HepG2 (cell line): ENCODE results near the gene DHRS13. TPM values are rescaled to one million over a fixed set of nuclear protein-coding genes. Genes with fewer than 3 reads are reported as not detected.

Experiments used
- AKNA ChIP-seq: sonication (generic); formaldehyde crosslinking; IDR thresholded peaks from 2 replicates; pipeline ENCODE4 v1.4.0; 2020; ENCODE audit warnings: missing genetic modification reagents, borderline replicate concordance
- ERF ChIP-seq: IDR thresholded peaks from 2 replicates; pipeline ENCODE4 v1.6.1; 2018; ENCODE audit warnings: missing biosample characterization, missing genetic modification reagents
- HMG20B ChIP-seq: conservative IDR thresholded peaks from 2 replicates; pipeline ENCODE4 v1.6.1; 2016; ENCODE audit warnings: missing genetic modification reagents, missing compliant biosample characterization
- HOXA3 ChIP-seq: sonication (generic); formaldehyde crosslinking; IDR thresholded peaks from 2 replicates; pipeline ENCODE4 v1.5.0; 2020; ENCODE audit warnings: missing genetic modification reagents
- MXI1 ChIP-seq: IDR thresholded peaks from 3 replicates; pipeline ENCODE4 v1.6.1; 2012; ENCODE audit warnings: low read depth, low read length, inconsistent platforms, borderline replicate concordance
- NFYB ChIP-seq: sonication (generic); formaldehyde crosslinking; IDR thresholded peaks from 2 replicates; pipeline ENCODE4 v1.4.0; 2020; ENCODE audit warnings: missing genetic modification reagents
- PATZ1 ChIP-seq: sonication (generic); formaldehyde crosslinking; IDR thresholded peaks from 2 replicates; pipeline ENCODE4 v1.4.0; 2020; ENCODE audit warnings: missing genetic modification reagents
- RBM39 ChIP-seq: fragments of 200-400 bp; formaldehyde crosslinking; IDR thresholded peaks from one replicate; pipeline ENCODE4 v1.6.1; 2018; ENCODE audit warnings: antibody characterized with exemption, mild to moderate bottlenecking, low read depth, low read length; ENCODE audit not compliant: poor library complexity, severe bottlenecking
- SALL2 ChIP-seq: sonication (generic); formaldehyde crosslinking; IDR thresholded peaks from 2 replicates; pipeline ENCODE4 v1.8.1; 2023; ENCODE audit warnings: mild to moderate bottlenecking, missing genetic modification reagents, inconsistent platforms
- SMAD1 ChIP-seq: sonication (generic); formaldehyde crosslinking; IDR thresholded peaks from 2 replicates; pipeline ENCODE4 v1.4.0; 2020; ENCODE audit warnings: missing genetic modification reagents, low read depth, mild to moderate bottlenecking, borderline replicate concordance
- SMARCE1 ChIP-seq: fragments of 450-650 bp; IDR thresholded peaks from 2 replicates; pipeline ENCODE4 v1.6.1; 2017; ENCODE audit warnings: borderline replicate concordance
- SPEN ChIP-seq: sonication (generic); formaldehyde crosslinking; IDR thresholded peaks from 2 replicates; pipeline ENCODE4 v1.5.1; 2020; ENCODE audit warnings: low read depth, mild to moderate bottlenecking, missing genetic modification reagents
- TFDP2 ChIP-seq: sonication (generic); formaldehyde crosslinking; IDR thresholded peaks from 2 replicates; pipeline ENCODE4 v1.4.0; 2020; ENCODE audit warnings: missing genetic modification reagents
- ZBTB26 ChIP-seq: IDR thresholded peaks from 2 replicates; pipeline ENCODE4 v1.6.1; 2016; ENCODE audit warnings: missing compliant biosample characterization, missing genetic modification reagents, borderline replicate concordance
- ZFY ChIP-seq: sonication (generic); formaldehyde crosslinking; IDR thresholded peaks from 2 replicates; pipeline ENCODE4 v1.4.0; 2020; ENCODE audit warnings: missing genetic modification reagents
- ZNF10 ChIP-seq: sonication (generic); formaldehyde crosslinking; IDR thresholded peaks from 2 replicates; pipeline ENCODE4 v1.4.0; 2020; ENCODE audit warnings: mild to moderate bottlenecking, low read depth, missing genetic modification reagents, borderline replicate concordance
- ZNF232 ChIP-seq: sonication (generic); formaldehyde crosslinking; IDR thresholded peaks from 2 replicates; pipeline ENCODE4 v1.4.0; 2020; ENCODE audit warnings: missing genetic modification reagents, borderline replicate concordance
- ZNF263 ChIP-seq: sonication (generic); formaldehyde crosslinking; IDR thresholded peaks from 2 replicates; pipeline ENCODE4 v1.4.0; 2020; ENCODE audit warnings: missing genetic modification reagents
- ZNF451 ChIP-seq: sonication (generic); formaldehyde crosslinking; IDR thresholded peaks from 2 replicates; pipeline ENCODE4 v1.5.0; 2020; ENCODE audit warnings: mild to moderate bottlenecking, missing genetic modification reagents
- ZNF567 ChIP-seq: sonication (generic); formaldehyde crosslinking; IDR thresholded peaks from 2 replicates; pipeline ENCODE4 v1.8.1; 2023; ENCODE audit warnings: mild to moderate bottlenecking, missing genetic modification reagents, borderline replicate concordance
- ZSCAN31 ChIP-seq: sonication (generic); formaldehyde crosslinking; IDR thresholded peaks from 2 replicates; pipeline ENCODE4 v1.5.0; 2020; ENCODE audit warnings: low read depth, mild to moderate bottlenecking, missing genetic modification reagents
- polyA plus RNA-seq, 8 experiments: library from polyadenylated mRNA; depleted of rRNA in 3 of 8; stranded (reverse) in 7 of 8; unstranded in 1 of 8; fragments of >200 nt; fragmentation: Illumina TruSeq in 4 of 8; extraction: Trizol in 4 of 8; gene quantifications; 2 replicates each; pipeline versions ENCODE4 v1.2.1 to v1.2.3, GENCODE V29; 2011 to 2016; ENCODE audit warnings: low read depth in 4 of 8, missing spikeins in 1 of 8, mixed read lengths in 1 of 8; ENCODE audit not compliant: insufficient read depth in 1 of 8
- total RNA-seq, 5 experiments: library from RNA; depleted of rRNA; stranded (reverse); fragments of >200 nt; fragmentation: Illumina TruSeq; extraction: Trizol; gene quantifications; 2 replicates each; pipeline ENCODE4 v1.2.3, GENCODE V29; 2016; ENCODE audit warnings: low read depth in 1 of 5

DHRS13 gene
- total and polyA plus RNA-seq, 2 of the 13 experiments (the other 11 are each of a cell fraction or from before 2014, with no cell fraction given): 11.8 to 12.6 TPM

- TF ChIP-seq AKNA (CRISPR knock-in tag): no peak
- peak; percentile 76 for TF ChIP-seq TFDP2
- peak; percentile 64; the same call in 1 of the 2 replicates for TF ChIP-seq HOXA3
- TF ChIP-seq ZBTB26 (CRISPR knock-in tag): no peak
- peak; percentile 77; the same call in 1 of the 2 replicates for TF ChIP-seq SMAD1 (CRISPR knock-in tag)
- TF ChIP-seq RBM39: no peak
- TF ChIP-seq ZSCAN31 (CRISPR knock-in tag): no peak
- TF ChIP-seq HMG20B (CRISPR knock-in tag): no peak
- TF ChIP-seq ZNF263 (CRISPR knock-in tag): peak; percentile 55
- peak; percentile 77 for TF ChIP-seq ZFY (CRISPR knock-in tag)
- TF ChIP-seq SMARCE1: no peak
- TF ChIP-seq ZNF451 (CRISPR knock-in tag): 0 out of 2 replicates have a peak, but pooled peaks have one; percentile 59
- TF ChIP-seq PATZ1 (CRISPR knock-in tag): peak; percentile 25
- TF ChIP-seq ZNF567: peak; percentile 35; the same call in 1 of the 2 replicates
- TF ChIP-seq ERF (CRISPR knock-in tag): peak; percentile 58
- peak; percentile 62 for TF ChIP-seq NFYB (CRISPR knock-in tag)
- TF ChIP-seq SALL2 (CRISPR knock-in tag): 0 out of 2 replicates have a peak, but pooled peaks have one; percentile 23
- no peak for TF ChIP-seq ZNF10
- peak; percentile 77; the same call in 1 of the 3 replicates for TF ChIP-seq MXI1
- TF ChIP-seq SPEN (CRISPR knock-in tag): peak; percentile 18
- TF ChIP-seq ZNF232 (CRISPR knock-in tag): peak; percentile 73; the same call in 1 of the 2 replicates
Observed at GRCh38 chr17:28951428-28951990, 48.6 kb upstream of the DHRS13 start, which contains the start of gene PHF12 (continued).
